Activated CD4-positive, alpha-beta memory T cell treated with anti-CD3 and anti-CD28 coated beads, Interleukin-2, amount 10 ng/mL, durations not matched to agents 7 days and 5 days (primary cell): ENCODE data around the gene GIPC1. TPM values are rescaled to one million over a fixed set of nuclear protein-coding genes. Genes with fewer than 3 reads are reported as not detected.

Source experiments
- CTCF ChIA-PET: fragments of 350-600 bp; sonication (Branson Sonifier 250); formaldehyde crosslinking; loops from one replicate; lab custom pipeline; 2021; ENCODE audit warnings: antibody characterized with exemption, inconsistent platforms; lab: Charles Lee
- POLR2A ChIA-PET: fragments of 350-600 bp; sonication (Branson Sonifier 250); formaldehyde crosslinking; loops from one replicate; lab custom pipeline; 2021; ENCODE audit warnings: antibody characterized with exemption; lab: Charles Lee
- DNase-seq: peaks from one replicate; pipeline ENCODE4 v3.0.0-alpha.2; 2020
- H3K27ac Mint-ChIP-seq: one replicate; pipeline ENCODE4 v1.8.0; 2021; ENCODE audit warnings: mild to moderate bottlenecking, mixed read lengths
- H3K27me3 Mint-ChIP-seq: one replicate; pipeline ENCODE4 v1.8.0; 2021; ENCODE audit warnings: mixed read lengths
- H3K36me3 Mint-ChIP-seq: one replicate; pipeline ENCODE4 v1.8.0; 2021; ENCODE audit warnings: low read depth, mixed read lengths
- H3K4me1 Mint-ChIP-seq: one replicate; pipeline ENCODE4 v1.8.0; 2021; ENCODE audit warnings: mixed read lengths
- H3K4me3 Mint-ChIP-seq: one replicate; pipeline ENCODE4 v1.8.0; 2021; ENCODE audit warnings: mild to moderate bottlenecking, mixed read lengths
- H3K9me3 Mint-ChIP-seq: one replicate; pipeline ENCODE4 v1.8.0; 2021; ENCODE audit warnings: mixed read lengths
- total RNA-seq, 2 experiments: library from RNA; stranded (reverse); gene quantifications; one replicate each; pipeline ENCODE4 v1.2.3, GENCODE V29; 2021

Gene GIPC1
- total RNA-seq, 2 experiments from 2014 or later, result 39.8 to 40.0 TPM

DNA sequence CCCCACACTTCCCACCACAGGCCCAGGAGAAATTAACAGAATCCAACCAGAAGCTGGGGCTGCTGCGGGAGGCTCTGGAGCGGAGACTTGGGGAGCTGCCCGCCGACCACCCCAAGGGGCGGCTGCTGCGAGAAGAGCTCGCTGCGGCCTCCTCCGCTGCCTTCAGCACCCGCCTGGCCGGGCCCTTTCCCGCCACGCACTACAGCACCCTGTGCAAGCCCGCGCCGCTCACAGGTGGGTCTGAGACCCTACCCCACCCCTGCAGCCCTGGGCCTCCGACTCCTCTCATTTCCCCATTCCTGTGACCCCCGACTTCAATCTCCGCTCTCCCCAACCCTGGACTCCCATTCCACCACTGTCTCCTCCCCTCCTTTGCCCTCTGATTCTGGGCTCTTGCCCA lies 45.1 kb downstream of the GIPC1 start:
- peaks cover 12% of the 10 kb centered on the region for H3K4me1 Mint-ChIP-seq
- H3K4me3 Mint-ChIP-seq, result no peak overlapping the region
- ChIA-PET CTCF (no interaction called here), POLR2A (interaction anchor here (1.1 to 1.4 kb wide), 2 partner anchors 13 to 31 kb away, joined by 3 to 4 read pairs; no protein-coding TSS in a partner anchor)
- DNase-seq, result no peak
- no peaks in the 10 kb centered on the region for H3K9me3 Mint-ChIP-seq
- H3K27me3 Mint-ChIP-seq, result no peaks in the 10 kb centered on the region
- H3K27ac Mint-ChIP-seq, result no peak overlapping the region
- H3K36me3 Mint-ChIP-seq, result peaks cover 75% of the 10 kb centered on the region

DNA sequence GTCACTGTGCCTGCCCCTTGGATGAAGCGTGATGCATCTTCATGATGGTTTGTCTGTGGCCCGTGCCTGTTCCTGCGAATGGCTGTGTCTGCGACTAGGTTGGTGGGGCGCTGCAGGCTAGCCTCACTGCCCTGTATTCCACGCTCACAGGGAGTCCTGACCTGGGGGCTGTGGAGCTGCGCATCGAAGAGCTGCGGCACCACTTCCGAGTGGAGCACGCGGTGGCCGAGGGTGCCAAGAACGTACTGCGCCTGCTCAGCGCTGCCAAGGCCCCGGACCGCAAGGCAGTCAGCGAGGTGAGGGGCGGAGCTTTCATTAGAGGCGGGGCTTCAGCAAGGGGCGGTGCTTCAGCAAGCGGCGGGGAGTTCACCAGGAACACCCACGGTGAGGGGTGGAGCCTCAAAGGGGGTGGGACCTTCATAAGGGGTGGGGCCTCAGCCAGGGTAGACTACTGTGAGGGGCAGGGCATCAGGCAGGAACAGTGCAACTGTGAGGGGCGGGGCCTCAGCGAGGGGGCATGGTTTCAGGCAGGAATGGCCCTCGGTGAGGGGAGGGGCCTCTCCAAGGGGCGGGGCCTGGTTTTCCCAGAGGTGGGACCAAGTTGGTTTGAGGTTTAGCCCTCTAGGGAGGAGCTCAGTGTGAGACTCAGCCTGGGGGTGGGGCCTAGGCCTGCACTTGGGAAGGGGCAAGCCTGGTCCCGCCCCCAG lies 45.6 kb downstream of the GIPC1 start:
- H3K4me3 Mint-ChIP-seq, result no peak overlapping the region
- peaks cover 12% of the 10 kb centered on the region for H3K4me1 Mint-ChIP-seq
- no peaks in the 10 kb centered on the region for H3K9me3 Mint-ChIP-seq
- peak; percentile 78 for DNase-seq
- no peaks in the 10 kb centered on the region for H3K27me3 Mint-ChIP-seq
- H3K36me3 Mint-ChIP-seq, result peaks cover 74% of the 10 kb centered on the region
- H3K27ac Mint-ChIP-seq, result no peak overlapping the region
- ChIA-PET CTCF (interaction anchor here (1.3 kb wide), 1 partner anchor 314 kb away, joined by 3 read pairs; the partner anchor contains the start of gene ASF1B), POLR2A (interaction anchor here (1.1 to 1.4 kb wide), 2 partner anchors 12 to 30 kb away, joined by 3 to 4 read pairs; no protein-coding TSS in a partner anchor)

DNA sequence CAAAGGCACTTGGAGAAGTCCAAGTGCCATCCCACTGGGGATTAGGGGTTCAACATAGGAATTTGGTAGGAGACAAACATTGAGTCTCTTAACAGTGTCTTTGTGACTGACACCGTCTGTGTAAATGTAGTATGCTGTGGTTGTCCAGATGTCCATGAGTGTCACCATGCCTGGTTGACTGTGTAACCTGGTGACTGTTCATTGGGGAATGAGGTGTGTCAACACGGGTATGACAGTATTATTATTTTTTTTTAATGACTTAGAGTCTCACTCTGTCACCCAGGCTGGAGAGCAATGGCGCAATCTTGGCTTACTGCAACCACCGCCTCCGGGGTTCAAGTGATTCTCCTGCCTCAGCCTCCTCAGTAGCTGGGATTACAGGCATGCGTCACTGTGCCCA lies 46.6 kb downstream of the GIPC1 start:
- POLR2A ChIA-PET, result no interaction called here
- Mint-ChIP-seq H3K27ac (no peak overlapping the region), H3K4me1 (peaks cover 15% of the 10 kb centered on the region)

DNA sequence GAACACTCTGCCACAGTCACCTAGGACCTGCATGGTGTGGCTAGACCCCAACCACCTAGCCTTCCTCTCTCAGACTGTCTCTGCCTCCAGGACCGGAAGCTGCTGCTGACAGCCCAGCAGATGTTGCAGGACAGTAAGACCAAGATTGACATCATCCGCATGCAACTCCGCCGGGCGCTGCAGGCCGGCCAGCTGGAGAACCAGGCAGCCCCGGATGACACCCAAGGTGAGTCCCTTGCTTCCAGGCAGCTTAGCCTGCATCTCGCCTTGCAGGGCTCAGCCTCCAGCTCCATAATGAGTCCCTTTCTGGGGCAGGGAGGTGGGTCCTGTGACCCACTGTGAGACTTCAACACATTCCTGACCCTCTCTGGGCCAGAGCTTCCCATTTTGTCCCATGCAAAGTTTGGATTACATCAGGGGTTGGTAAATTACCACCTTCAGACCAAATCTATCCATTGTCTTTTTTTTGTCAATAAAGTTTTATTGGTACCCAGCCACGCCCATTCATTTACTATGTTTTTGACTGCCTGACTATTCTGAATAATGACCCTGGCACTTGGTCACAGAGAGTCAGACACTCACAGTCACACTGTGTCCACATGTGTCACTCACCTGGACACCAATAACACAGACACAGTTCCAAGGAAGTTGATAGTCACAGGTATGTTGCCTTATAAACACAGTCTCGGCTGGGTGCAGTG lies 49.4 kb downstream of the GIPC1 start:
- POLR2A ChIA-PET, result interaction anchor here (0.8 to 1.2 kb wide), 2 partner anchors 17 to 29 kb away, joined by 3 read pairs; no protein-coding TSS in a partner anchor
- peaks cover 77% of the 10 kb centered on the region for H3K36me3 Mint-ChIP-seq

More for the DNA sequence above, 46.6 kb downstream of the GIPC1 start:
- Mint-ChIP-seq H3K4me3 (no peak overlapping the region), H3K9me3 (no peaks in the 10 kb centered on the region), H3K27me3 (no peaks in the 10 kb centered on the region), H3K36me3 (peaks cover 72% of the 10 kb centered on the region)
- CTCF ChIA-PET, result interaction anchor here (1.3 kb wide), 1 partner anchor 313 kb away, joined by 3 read pairs; the partner anchor contains the start of gene ASF1B
- DNase-seq, result no peak

DNA sequence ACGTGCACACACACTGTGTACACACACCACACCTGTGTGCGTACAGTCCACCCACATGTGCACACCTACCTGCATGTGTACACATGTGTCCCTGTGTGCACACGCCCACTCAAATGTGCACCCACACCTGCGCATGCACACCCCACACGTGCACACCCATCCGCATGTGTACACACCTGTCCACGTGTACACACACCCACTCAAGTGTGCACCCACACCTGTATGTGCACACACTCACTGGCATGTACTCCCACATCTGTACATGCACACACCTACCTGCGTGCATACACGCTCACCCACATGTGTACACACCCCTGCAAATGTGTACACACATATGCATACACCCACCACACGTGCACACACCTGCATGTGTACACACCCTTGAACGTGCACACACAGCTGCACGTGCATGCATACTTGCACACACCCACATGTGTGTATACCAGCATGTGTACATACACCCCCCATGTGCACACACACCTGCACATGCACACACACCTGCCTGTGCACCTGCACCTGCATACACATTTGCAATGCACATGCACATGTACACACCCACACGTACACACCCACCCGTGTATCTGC lies 52.2 kb downstream of the GIPC1 start:
- Mint-ChIP-seq H3K27ac (no peak overlapping the region), H3K27me3 (no peaks in the 10 kb centered on the region), H3K4me1 (peaks cover 39% of the 10 kb centered on the region), H3K36me3 (peaks cover 65% of the 10 kb centered on the region), H3K4me3 (no peak overlapping the region), H3K9me3 (no peaks in the 10 kb centered on the region)
- DNase-seq, result no peak
- ChIA-PET POLR2A (no interaction called here), CTCF (no interaction called here)

More for the DNA sequence above, 49.4 kb downstream of the GIPC1 start:
- no peaks in the 10 kb centered on the region for H3K27me3 Mint-ChIP-seq
- DNase-seq, result no peak
- no peak overlapping the region for H3K4me3 Mint-ChIP-seq
- no peaks in the 10 kb centered on the region for H3K9me3 Mint-ChIP-seq
- H3K27ac Mint-ChIP-seq, result no peak overlapping the region
- CTCF ChIA-PET, result no interaction called here
- H3K4me1 Mint-ChIP-seq, result peaks cover 27% of the 10 kb centered on the region

DNA sequence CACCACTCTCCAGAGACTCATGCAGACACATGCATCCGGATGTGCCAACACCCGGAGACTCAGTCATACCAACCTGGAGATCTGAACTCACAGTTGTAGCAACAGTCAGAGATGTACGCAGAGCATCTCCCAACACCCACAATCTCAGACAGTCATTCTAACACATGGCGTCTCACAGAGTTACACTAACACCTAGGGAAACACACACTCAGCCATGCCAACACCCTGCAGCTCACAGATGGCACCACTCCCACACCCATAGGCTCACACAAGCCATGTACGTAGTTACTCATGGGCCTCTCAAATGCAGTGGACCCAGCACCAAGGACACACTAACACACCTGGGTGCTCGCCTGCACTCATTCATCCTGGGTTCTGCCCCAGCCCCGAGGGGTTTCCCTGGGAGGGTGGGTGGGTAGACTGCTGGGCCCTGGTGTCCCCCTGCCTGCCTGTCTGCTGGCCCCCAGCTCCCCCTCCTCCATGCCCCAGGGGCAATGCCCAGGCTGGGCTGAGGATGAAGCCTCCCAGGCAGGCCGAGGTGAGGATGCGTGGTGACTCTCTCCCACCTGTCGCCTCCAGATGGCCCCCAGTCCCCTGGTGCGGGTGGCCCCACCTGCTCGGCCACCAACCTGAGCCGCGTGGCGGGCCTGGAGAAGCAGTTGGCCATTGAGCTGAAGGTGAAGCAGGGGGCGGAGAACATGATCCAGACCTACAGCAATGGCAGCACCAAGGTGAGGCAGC lies 52.9 kb downstream of the GIPC1 start:
- H3K27ac Mint-ChIP-seq, result no peak overlapping the region
- peaks cover 41% of the 10 kb centered on the region for H3K4me1 Mint-ChIP-seq
- ChIA-PET POLR2A (no interaction called here), CTCF (interaction anchor here (1.2 kb wide), 1 partner anchor 37 kb away, joined by 3 read pairs; no protein-coding TSS in a partner anchor)
- no peaks in the 10 kb centered on the region for H3K27me3 Mint-ChIP-seq
- peaks cover 60% of the 10 kb centered on the region for H3K36me3 Mint-ChIP-seq
- H3K9me3 Mint-ChIP-seq, result no peaks in the 10 kb centered on the region
- no peak for DNase-seq
- H3K4me3 Mint-ChIP-seq, result peak overlapping the region; percentile 35

DNA sequence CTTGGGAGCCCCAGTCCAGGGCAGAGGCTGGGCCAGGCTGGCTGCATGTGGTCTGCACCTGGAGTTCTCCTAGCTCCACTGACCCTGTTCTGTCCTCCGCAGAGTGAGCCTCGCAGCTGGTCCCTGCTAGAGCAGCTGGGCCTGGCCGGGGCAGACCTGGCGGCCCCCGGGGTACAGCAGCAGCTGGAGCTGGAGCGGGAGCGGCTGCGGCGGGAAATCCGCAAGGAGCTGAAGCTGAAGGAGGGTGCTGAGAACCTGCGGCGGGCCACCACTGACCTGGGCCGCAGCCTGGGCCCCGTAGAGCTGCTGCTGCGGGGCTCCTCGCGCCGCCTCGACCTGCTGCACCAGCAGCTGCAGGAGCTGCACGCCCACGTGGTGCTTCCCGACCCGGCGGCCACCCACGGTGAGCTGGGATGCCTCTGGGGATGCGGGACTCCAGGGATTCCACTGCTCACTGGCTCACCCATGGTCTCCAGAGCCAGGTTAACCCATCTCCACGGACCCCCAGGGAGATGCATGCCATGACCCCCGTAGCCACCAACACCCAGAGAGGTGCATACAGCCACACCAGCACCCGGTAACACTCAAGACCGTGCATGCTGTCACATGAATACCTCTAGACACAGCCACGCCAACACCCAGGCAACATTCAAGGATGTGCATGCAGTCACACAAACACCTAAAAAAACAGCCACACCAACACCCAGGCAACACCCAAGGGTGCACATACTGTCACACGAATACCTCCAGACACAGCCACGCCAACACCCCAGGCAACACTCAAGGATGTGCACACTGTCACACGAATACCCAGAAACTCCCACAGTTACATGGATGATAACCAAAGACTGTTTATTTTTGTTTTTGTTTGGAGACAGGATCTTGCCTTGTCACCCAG lies 54.6 kb downstream of the GIPC1 start:
- Mint-ChIP-seq H3K4me1 (peaks cover 49% of the 10 kb centered on the region), H3K4me3 (peak overlapping the region; percentile 92), H3K9me3 (no peaks in the 10 kb centered on the region), H3K36me3 (peaks cover 47% of the 10 kb centered on the region), H3K27ac (peak overlapping the region; percentile 90), H3K27me3 (no peaks in the 10 kb centered on the region)
- POLR2A ChIA-PET, result no interaction called here
- CTCF ChIA-PET, result interaction anchor here (1.3 kb wide), 1 partner anchor 12 kb away, joined by 3 read pairs; no protein-coding TSS in a partner anchor
- no peak for DNase-seq

DNA sequence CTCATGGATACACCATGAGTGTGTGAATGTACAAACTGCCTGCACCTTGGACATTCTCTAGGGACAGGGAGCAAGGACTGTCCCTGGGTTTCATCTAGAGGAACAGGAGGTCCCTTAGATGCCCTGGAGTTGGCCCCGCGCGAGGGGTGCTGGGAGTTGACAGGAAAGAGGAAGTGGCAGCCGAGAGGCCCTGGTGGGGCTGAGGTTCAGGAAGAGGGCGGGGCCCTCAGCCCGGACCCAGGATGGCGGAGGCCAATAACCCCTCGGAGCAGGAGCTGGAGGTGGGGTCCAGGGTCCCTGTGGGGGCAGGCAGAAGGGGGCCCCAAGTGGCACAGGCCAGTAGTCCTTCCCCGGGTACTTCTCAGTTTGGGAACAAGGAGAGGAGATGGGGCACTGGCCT lies 55.9 kb downstream of the GIPC1 start:
- CTCF ChIA-PET, result interaction anchor here (1.0 to 1.3 kb wide), 2 partner anchors 10 to 40 kb away, joined by 3 read pairs; no protein-coding TSS in a partner anchor
- H3K4me1 Mint-ChIP-seq, result peaks cover 53% of the 10 kb centered on the region
- H3K4me3 Mint-ChIP-seq, result peak overlapping the region; percentile 92
- H3K27ac Mint-ChIP-seq, result peak overlapping the region; percentile 90
- peak; percentile 87 for DNase-seq
- POLR2A ChIA-PET, result interaction anchor here (0.6 to 1.5 kb wide), 7 partner anchors 20 to 78 kb away, joined by 3 to 5 read pairs (median 3); partner anchors contain the start of genes ADGRE5 and DNAJB1
- no peaks in the 10 kb centered on the region for H3K9me3 Mint-ChIP-seq
- peaks cover 41% of the 10 kb centered on the region for H3K36me3 Mint-ChIP-seq
- no peaks in the 10 kb centered on the region for H3K27me3 Mint-ChIP-seq

DNA sequence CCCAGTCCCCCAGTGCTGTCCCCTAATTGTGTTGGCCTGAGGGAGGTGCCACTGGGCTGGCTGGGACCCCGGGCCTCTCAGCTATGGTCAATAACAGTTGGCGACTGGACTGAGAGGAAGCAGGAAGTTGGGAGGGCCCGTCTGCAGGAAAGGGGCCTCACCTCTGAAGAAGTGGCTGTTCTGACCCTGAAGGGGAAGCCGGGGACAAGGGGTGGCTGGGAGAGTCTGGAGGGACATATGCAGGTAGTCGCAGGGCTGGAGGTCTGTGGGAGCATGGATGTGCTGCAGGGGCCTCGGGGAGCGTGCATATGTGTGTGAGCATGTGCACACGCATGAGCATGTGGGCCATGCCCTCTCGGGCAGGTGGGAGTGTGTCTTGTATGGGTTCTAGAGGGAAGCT lies 56.9 kb downstream of the GIPC1 start:
- POLR2A ChIA-PET, result interaction anchor here (1.1 to 2.5 kb wide), 5 partner anchors 22 to 79 kb away, joined by 3 to 16 read pairs (median 3); partner anchors contain the start of gene DNAJB1
- H3K4me3 Mint-ChIP-seq, result peak overlapping the region; percentile 59
- H3K9me3 Mint-ChIP-seq, result no peaks in the 10 kb centered on the region
- no peak for DNase-seq
- peaks cover 59% of the 10 kb centered on the region for H3K4me1 Mint-ChIP-seq
- CTCF ChIA-PET, result interaction anchor here (1.0 kb wide), 1 partner anchor 41 kb away, joined by 3 read pairs; no protein-coding TSS in a partner anchor
- no peaks in the 10 kb centered on the region for H3K27me3 Mint-ChIP-seq
- H3K36me3 Mint-ChIP-seq, result peaks cover 35% of the 10 kb centered on the region
- H3K27ac Mint-ChIP-seq, result peak overlapping the region; percentile 90

DNA sequence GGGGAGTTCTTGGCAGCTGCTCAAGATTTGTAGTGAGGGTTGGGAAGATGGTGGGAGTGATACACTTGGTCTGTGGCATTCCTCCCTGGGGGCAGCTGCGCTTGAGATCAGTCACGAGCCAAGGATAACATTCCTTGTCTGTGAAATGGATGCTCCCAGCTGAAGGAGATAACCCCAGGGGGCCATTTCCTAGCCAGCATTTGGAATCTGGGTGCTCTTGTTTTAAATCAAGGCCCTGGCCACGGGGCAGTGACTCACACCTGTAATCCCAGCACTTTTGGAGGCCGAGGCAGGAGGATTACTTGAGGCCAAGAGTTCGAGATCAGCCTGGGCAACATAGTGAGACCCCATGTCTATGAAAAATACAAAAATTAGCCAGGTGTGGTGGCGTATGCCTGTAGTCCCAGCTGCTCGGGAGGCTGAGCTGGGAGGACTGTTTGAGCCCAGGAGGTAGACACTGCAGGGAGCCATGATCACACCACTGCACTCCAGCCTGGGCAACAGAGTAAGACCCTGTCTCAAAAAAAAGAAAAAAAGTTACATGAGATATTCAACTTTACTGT lies 58.3 kb downstream of the GIPC1 start:
- POLR2A ChIA-PET, result interaction anchor here (0.8 to 2.5 kb wide), 6 partner anchors 13 to 56 kb away, joined by 3 to 16 read pairs (median 4); partner anchors contain the start of gene ADGRE5
- Mint-ChIP-seq H3K9me3 (no peaks in the 10 kb centered on the region), H3K4me3 (no peak overlapping the region), H3K4me1 (peaks cover 55% of the 10 kb centered on the region), H3K27me3 (no peaks in the 10 kb centered on the region), H3K27ac (peak overlapping the region; percentile 31), H3K36me3 (peaks cover 24% of the 10 kb centered on the region)
- no peak for DNase-seq
- CTCF ChIA-PET, result interaction anchor here (0.9 to 1.6 kb wide), 4 partner anchors 10 to 301 kb away, joined by 3 to 8 read pairs (median 4); partner anchors contain the start of gene ASF1B
